Choroid plexus epithelial cell (primary cell): Measurements from ENCODE around the gene ENO3.

Experiments used
- DNase-seq: peaks from one replicate; pipeline ENCODE4 v3.0.0-alpha.2; 2010; ENCODE audit warnings: low read depth
- H3K4me3 ChIP-seq: 2 replicates; pipeline ENCODE4 v1.5.1; 2011; ENCODE audit warnings: low read depth, mild to moderate bottlenecking, control low read depth, low read length, moderate library complexity
- CTCF ChIP-seq: conservative IDR thresholded peaks from 2 replicates; pipeline ENCODE4 v1.5.1; 2011; ENCODE audit warnings: low read depth, mild to moderate bottlenecking, control low read depth, inconsistent platforms, low read length, moderate library complexity

Gene ENO3

GRCh38 chr17:4986951-4987766 is 36.2 kb downstream of the ENO3 start, which contains the start of gene CAMTA2:
Gene CAMTA2, minus strand, starts transcription at chr17:4987675. Its CDS starts 1,453 bp downstream, at chr17:4986222.
- H3K4me3 ChIP-seq, result peak within 1 kb of the TSS; percentile 87
- peak; percentile 50 for DNase-seq
- TF ChIP-seq CTCF, result peak; percentile 50

- H3K4me3 ChIP-seq, result peak overlapping the region; percentile 87
- peak; percentile 46 for DNase-seq
- no peak for TF ChIP-seq CTCF
Observed at GRCh38 chr17:4987767-4988567, 37.0 kb downstream of the ENO3 start.

DNA sequence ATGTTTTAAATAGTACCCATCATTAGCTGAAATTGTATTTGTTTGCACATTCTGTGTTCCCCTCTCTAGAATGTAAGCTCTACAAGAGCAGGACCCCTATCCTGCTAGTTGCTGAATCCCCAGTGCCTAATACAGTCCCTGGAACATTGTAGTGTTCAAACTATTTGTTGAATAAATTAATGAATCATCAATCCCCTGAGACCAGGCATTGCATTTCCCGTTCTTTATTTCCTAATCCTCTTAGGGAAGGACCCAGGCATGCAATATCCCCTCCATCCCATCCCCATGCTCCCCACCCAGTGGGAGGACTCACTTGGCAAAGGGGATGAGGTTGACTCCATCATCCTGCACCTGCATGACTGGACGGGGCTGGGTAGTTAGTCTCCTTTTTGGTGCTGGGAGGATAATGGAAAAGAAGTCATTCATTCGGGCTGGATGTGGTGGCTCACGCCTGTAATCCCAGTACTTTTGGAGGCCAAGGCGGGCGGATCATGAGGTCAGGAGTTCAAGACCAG is 43.2 kb downstream of the ENO3 start:
- TF ChIP-seq CTCF, result no peak
- DNase-seq, result no peak
- H3K4me3 ChIP-seq, result no peak overlapping the region

DNA sequence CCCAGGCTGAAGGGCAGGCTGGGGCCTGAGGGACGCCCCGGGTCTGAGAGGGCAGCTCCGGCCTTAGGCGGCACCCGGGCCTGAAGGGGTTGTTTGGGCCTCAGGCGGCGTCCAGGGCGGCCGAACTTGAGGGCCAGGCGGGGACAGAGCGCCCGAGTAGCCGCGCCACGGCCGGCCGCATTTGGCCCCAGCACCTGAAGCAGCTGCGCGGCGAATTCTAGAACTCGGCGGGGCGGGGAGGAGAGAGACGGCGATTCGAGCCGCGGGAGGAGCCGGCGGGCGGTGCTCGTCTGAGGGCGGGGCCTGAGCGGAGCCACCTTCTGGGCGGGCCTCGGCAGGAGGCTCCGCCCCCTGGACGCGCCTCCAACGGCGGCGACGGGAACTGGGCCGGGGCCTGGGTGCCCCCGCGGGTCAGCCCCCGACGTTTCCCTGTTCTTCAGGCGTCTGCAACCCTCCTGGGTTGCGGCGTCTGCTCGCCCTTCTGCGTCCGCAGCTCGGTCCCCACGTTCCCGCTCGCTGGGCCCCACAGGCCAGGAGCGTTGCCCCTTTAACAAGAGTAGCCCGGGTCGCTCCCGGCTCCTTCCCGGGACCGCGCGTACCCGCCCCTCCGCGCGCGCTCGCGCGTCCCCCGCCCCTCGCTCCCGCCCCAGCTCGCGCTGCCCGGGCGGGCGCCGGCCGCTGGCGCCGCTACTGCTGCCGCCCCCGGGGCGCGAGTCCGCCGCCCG is 46.5 kb downstream of the ENO3 start, which contains the start of the genes INCA1 and KIF1C:
TSS of gene INCA1 (minus strand) at position 221 of the 725 bp plus-strand sequence. CDS start 3,085 bp downstream, outside the sequence.
TSS of gene KIF1C (plus strand) at position 649 of the 725 bp plus-strand sequence. CDS start 2,297 bp downstream, outside the sequence.
- peak within 1 kb of the TSS; percentile 82 for H3K4me3 ChIP-seq
- no peak for TF ChIP-seq CTCF
- DNase-seq, result peak; percentile 88

- TF ChIP-seq CTCF, result no peak
- DNase-seq, result peak; percentile 45
- peak overlapping the region; percentile 82 for H3K4me3 ChIP-seq
Observed at GRCh38 chr17:4998027-4998731, 47.3 kb downstream of the ENO3 start.

GRCh38 chr17:4998732-4999429 is 48.0 kb downstream of the ENO3 start:
- DNase-seq, result no peak
- peak overlapping the region; percentile 82 for H3K4me3 ChIP-seq
- no peak for TF ChIP-seq CTCF
